Mesenchymal stem cell (in vitro differentiated cells and primary cell): ENCODE data around the gene EGLN1.

ENCODE experiments used
- DNase-seq: peaks from one replicate; pipeline ENCODE4 v3.0.0-alpha.2; 2013
- H2AFZ ChIP-seq: one replicate; pipeline ENCODE4 v1.6.1; 2013; ENCODE audit warnings: low read depth, mild to moderate bottlenecking, control low read depth, inconsistent platforms, low read length, moderate library complexity
- H2AK5ac ChIP-seq: 2 replicates; pipeline ENCODE4 v1.6.1; 2013; ENCODE audit warnings: low read length, moderate library complexity, mild to moderate bottlenecking, inconsistent platforms; ENCODE audit not compliant: severe bottlenecking
- H2BK120ac ChIP-seq: one replicate; pipeline ENCODE4 v1.6.1; 2013; ENCODE audit warnings: low read depth, mild to moderate bottlenecking, inconsistent platforms, low read length, moderate library complexity
- H2BK12ac ChIP-seq, 2 experiments: one replicate each; pipeline ENCODE4 v1.6.1; 2013; ENCODE audit warnings: inconsistent platforms in 2 of 2, low read length in 2 of 2, mild to moderate bottlenecking in 2 of 2, moderate library complexity in 2 of 2, control low read depth in 1 of 2
- H2BK15ac ChIP-seq: one replicate; pipeline ENCODE4 v1.6.1; 2013; ENCODE audit warnings: mild to moderate bottlenecking, low read depth, inconsistent platforms; ENCODE audit not compliant: poor library complexity, severe bottlenecking
- H2BK5ac ChIP-seq: 2 replicates; pipeline ENCODE4 v1.6.1; 2013; ENCODE audit warnings: low read depth, mild to moderate bottlenecking, low read length, control low read depth, inconsistent platforms; ENCODE audit not compliant: poor library complexity, severe bottlenecking
- H3K14ac ChIP-seq, 2 experiments: one replicate each; pipeline ENCODE4 v1.6.1; 2013; ENCODE audit warnings: inconsistent platforms in 2 of 2, low read length in 2 of 2, control low read depth in 1 of 2, mild to moderate bottlenecking in 1 of 2, moderate library complexity in 1 of 2
- H3K18ac ChIP-seq, 2 experiments: one replicate each; pipeline ENCODE4 v1.6.1; 2013; ENCODE audit warnings: inconsistent platforms in 2 of 2, low read length in 2 of 2, control low read depth in 1 of 2, low read depth in 1 of 2, mild to moderate bottlenecking in 1 of 2
- H3K23ac ChIP-seq, 2 experiments: one replicate each; pipeline ENCODE4 v1.6.1; 2013; ENCODE audit warnings: inconsistent platforms in 2 of 2, low read length in 2 of 2, mild to moderate bottlenecking in 2 of 2, moderate library complexity in 2 of 2, control low read depth in 1 of 2
- H3K27ac ChIP-seq: 2 replicates; pipeline ENCODE4 v1.5.1; 2013; ENCODE audit warnings: mild to moderate bottlenecking, moderate library complexity, low read length, control low read depth, inconsistent platforms; ENCODE audit not compliant: poor library complexity, severe bottlenecking
- H3K27me3 ChIP-seq, 2 experiments: 2 replicates each; pipeline versions ENCODE4 v1.6.1 to v1.7.0; 2013; ENCODE audit warnings: low read length in 2 of 2, mild to moderate bottlenecking in 2 of 2, moderate library complexity in 2 of 2, control low read depth in 1 of 2, inconsistent platforms in 1 of 2; ENCODE audit not compliant: control insufficient read depth in 1 of 2, insufficient read depth in 1 of 2
- H3K36me3 ChIP-seq, 2 experiments: 2 replicates each; pipeline versions ENCODE4 v1.6.1 to v1.7.0; 2013; ENCODE audit warnings: low read length in 2 of 2, control low read depth in 1 of 2, inconsistent platforms in 1 of 2, low read depth in 1 of 2, mild to moderate bottlenecking in 1 of 2; ENCODE audit not compliant: insufficient read depth in 2 of 2, control insufficient read depth in 1 of 2
- H3K4ac ChIP-seq, 2 experiments: one replicate each; pipeline ENCODE4 v1.6.1; 2013; ENCODE audit warnings: inconsistent platforms in 2 of 2, low read length in 2 of 2, mild to moderate bottlenecking in 2 of 2, moderate library complexity in 2 of 2, control low read depth in 1 of 2, low read depth in 1 of 2
- H3K4me1 ChIP-seq: 2 replicates; pipeline ENCODE4 v1.6.1; 2013; ENCODE audit warnings: low read depth, low read length, control low read depth; ENCODE audit not compliant: control insufficient read depth, insufficient read depth
- H3K4me2 ChIP-seq: 2 replicates; pipeline ENCODE4 v1.6.1; 2013; ENCODE audit warnings: low read length, mild to moderate bottlenecking, inconsistent platforms; ENCODE audit not compliant: poor library complexity, severe bottlenecking
- H3K4me3 ChIP-seq, 2 experiments: 2 replicates each; pipeline versions ENCODE4 v1.5.1 to v1.7.0; 2013; ENCODE audit warnings: low read length in 2 of 2, mild to moderate bottlenecking in 2 of 2, control low read depth in 1 of 2, low read depth in 1 of 2; ENCODE audit not compliant: insufficient read depth in 1 of 2
- H3K79me1 ChIP-seq: replicated peaks from 2 replicates; pipeline ENCODE4 v1.6.1; 2013; ENCODE audit warnings: mild to moderate bottlenecking, control low read depth, low read length, inconsistent platforms; ENCODE audit not compliant: poor library complexity, severe bottlenecking
- H3K9ac ChIP-seq: 2 replicates; pipeline ENCODE4 v1.7.0; 2013; ENCODE audit warnings: mild to moderate bottlenecking, low read length, moderate library complexity
- H3K9me3 ChIP-seq: 2 replicates; pipeline ENCODE4 v1.7.0; 2013; ENCODE audit warnings: mild to moderate bottlenecking, low read length; ENCODE audit not compliant: control insufficient read depth
- H4K8ac ChIP-seq: one replicate; pipeline ENCODE4 v1.6.1; 2013; ENCODE audit warnings: inconsistent platforms, mild to moderate bottlenecking, low read length, moderate library complexity
- H4K91ac ChIP-seq: one replicate; pipeline ENCODE4 v1.6.1; 2013; ENCODE audit warnings: mild to moderate bottlenecking, low read length, inconsistent platforms
- whole genome bisulfite sequencing: methylation state at CpG from one replicate; pipeline ENCODE4 v1.1.7; 2013; ENCODE audit warnings: mixed read lengths; 5-methylcytosine and 5-hydroxymethylcytosine counted together

Gene EGLN1

DNA sequence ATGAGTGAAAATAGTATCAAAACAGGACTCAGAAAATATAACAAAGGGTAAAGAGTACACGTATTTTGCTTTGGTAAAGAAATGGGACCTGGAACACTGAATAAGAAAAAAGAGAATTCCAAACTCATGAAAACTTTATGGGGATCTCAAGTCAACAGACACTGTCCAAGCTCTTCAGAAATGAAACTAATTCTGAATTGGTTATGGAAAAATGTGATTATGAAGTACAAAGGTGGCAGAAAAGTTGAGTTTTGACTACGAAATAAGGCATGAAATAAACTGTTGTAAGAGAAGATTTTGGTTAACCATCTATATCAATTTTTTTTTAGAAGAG lies 8.4 kb downstream of the EGLN1 start:
- Histone ChIP-seq H4K8ac (no peak overlapping the region), H3K4ac (no peak overlapping the region), H3K9me3 (no peaks in the 10 kb centered on the region), H3K79me1 (peaks cover 3% of the 10 kb centered on the region), H3K23ac (no peak overlapping the region), H3K27ac (no peak overlapping the region), H3K4me3 (no peak overlapping the region), H3K4me2 (no peak overlapping the region), H3K27me3 (no peaks in the 10 kb centered on the region), H2BK12ac (no peak overlapping the region), H2BK5ac (no peak overlapping the region), H3K36me3 (peaks cover 2 to 4% of the 10 kb centered on the region in 2 experiments), H3K14ac (no peak overlapping the region), H3K4me1 (peaks cover 4% of the 10 kb centered on the region), H2AFZ (no peak overlapping the region), H4K91ac (no peak overlapping the region), H3K18ac (no peak overlapping the region), H3K9ac (no peak overlapping the region), H2BK120ac (no peak overlapping the region), H2BK15ac (no peak overlapping the region), H2AK5ac (no peak overlapping the region)
- DNase-seq, result no peak
- WGBS, result 90% methylated on average over 1 of the region's 2 CpGs

DNA sequence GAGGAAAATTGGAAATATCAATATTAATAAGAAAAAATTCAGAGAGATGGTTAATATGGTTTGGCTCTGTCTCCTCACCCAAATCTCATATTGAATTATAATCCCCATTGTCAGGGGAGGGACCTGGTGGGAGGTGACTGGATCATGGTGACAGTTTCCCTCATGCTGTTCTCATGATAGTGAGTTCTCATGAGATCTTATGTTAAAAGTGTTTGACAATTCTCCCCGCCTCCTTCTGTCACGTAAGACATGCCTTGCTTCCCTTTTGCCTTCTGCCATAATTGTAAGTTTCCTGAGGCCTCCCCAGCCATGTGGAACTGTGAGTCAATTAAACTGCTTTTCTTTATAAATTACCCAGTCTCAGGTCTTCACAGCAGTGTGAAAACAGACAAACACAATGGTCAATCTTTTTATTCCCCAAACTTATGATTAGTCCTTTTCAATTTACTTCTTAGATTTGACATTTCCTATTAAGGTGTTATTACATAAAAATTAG lies 11.0 kb downstream of the EGLN1 start:
- no peaks in the 10 kb centered on the region for H3K27me3 ChIP-seq
- peaks cover 3% of the 10 kb centered on the region for H3K4me1 ChIP-seq
- no peak overlapping the region for H2BK12ac ChIP-seq
- no peak overlapping the region for H2BK120ac ChIP-seq
- no peak overlapping the region for H3K18ac ChIP-seq
- no peaks in the 10 kb centered on the region for H3K9me3 ChIP-seq
- no peak for DNase-seq
- H3K36me3 ChIP-seq, result peaks cover 2 to 4% of the 10 kb centered on the region in 2 experiments
- no peak overlapping the region for H3K14ac ChIP-seq
- H4K91ac ChIP-seq, result no peak overlapping the region
- no peak overlapping the region for H3K27ac ChIP-seq
- peaks cover 5% of the 10 kb centered on the region for H3K79me1 ChIP-seq
- WGBS, result 94% methylated on average over 2 of the region's 2 CpGs
- H3K4ac ChIP-seq, result no peak overlapping the region
- no peak overlapping the region for H3K9ac ChIP-seq
- no peak overlapping the region for H3K4me3 ChIP-seq
- no peak overlapping the region for H2AFZ ChIP-seq
- no peak overlapping the region for H3K23ac ChIP-seq
- no peak overlapping the region for H2AK5ac ChIP-seq
- no peak overlapping the region for H2BK5ac ChIP-seq
- no peak overlapping the region for H2BK15ac ChIP-seq
- H3K4me2 ChIP-seq, result no peak overlapping the region
- H4K8ac ChIP-seq, result no peak overlapping the region

DNA sequence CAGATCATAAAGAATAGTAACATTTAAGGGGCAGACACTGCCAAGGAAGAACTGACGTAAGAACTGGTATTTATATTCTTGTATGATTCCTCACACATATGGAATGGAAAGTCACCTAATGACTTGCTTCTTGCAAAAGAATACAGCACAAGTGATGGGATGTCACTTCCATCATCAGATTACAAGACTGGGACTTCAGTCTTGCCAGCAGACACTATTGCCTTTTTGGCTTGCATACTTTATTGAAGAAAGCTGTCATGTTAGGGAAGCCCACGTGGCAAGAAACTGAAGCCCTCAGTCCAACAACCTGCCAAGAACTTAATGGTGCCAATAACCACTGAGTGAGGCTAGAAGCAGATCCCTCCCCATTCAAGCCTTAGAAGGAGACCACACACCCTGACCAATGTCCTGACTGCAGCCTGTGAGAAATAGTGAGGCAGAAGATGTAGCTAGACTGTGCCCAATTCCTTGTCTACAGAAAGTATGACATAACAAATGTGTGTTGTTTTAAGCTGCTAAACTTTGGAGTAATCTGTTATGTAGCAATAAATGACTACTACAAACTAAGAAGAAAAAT lies 12.0 kb downstream of the EGLN1 start:
- no peaks in the 10 kb centered on the region for H3K9me3 ChIP-seq
- H3K4me2 ChIP-seq, result no peak overlapping the region
- no peak overlapping the region for H4K8ac ChIP-seq
- peaks cover 2 to 4% of the 10 kb centered on the region in 2 experiments for H3K36me3 ChIP-seq
- peaks cover 3% of the 10 kb centered on the region for H3K4me1 ChIP-seq
- no peak overlapping the region for H2BK120ac ChIP-seq
- no peak overlapping the region for H2AFZ ChIP-seq
- H2BK15ac ChIP-seq, result no peak overlapping the region
- H3K4me3 ChIP-seq, result no peak overlapping the region
- peaks cover 5% of the 10 kb centered on the region for H3K79me1 ChIP-seq
- H3K18ac ChIP-seq, result no peak overlapping the region
- no peak overlapping the region for H2AK5ac ChIP-seq
- H3K4ac ChIP-seq, result no peak overlapping the region
- DNase-seq, result no peak
- WGBS, result no CpG with 5 or more reads among the region's 2 CpGs
- H3K27me3 ChIP-seq, result no peaks in the 10 kb centered on the region
- H3K23ac ChIP-seq, result no peak overlapping the region
- H2BK12ac ChIP-seq, result no peak overlapping the region
- H3K9ac ChIP-seq, result no peak overlapping the region
- no peak overlapping the region for H3K27ac ChIP-seq
- no peak overlapping the region for H3K14ac ChIP-seq
- no peak overlapping the region for H2BK5ac ChIP-seq
- H4K91ac ChIP-seq, result no peak overlapping the region

DNA sequence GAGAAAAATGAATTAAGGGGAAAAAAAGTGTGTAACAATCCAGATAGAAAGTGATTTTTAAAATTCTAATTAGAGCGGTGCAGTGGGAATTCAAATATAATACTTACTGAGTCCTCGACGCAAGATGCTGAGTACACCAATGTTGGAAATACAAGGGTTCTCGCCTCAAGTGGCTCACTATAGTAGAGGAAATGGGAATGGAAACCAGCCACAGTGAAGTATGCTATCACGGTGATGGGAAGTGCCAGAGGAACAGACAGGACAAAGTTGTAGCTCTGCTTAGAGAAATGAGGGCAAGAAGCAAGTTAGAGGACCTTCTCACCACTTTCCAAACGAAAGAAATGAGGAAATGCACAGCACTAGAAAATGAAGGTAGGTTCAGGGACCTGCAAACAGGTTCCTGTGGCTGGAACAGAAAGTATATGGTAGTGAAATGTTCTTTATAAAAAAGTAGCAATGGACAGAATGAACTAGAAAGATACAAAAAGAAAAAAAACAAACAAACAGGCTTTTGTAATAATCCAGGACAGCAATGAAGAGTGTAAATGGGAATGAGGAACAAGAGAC lies 13.5 kb downstream of the EGLN1 start:
- Histone ChIP-seq H3K27me3 (no peaks in the 10 kb centered on the region), H4K91ac (no peak overlapping the region), H3K4me2 (no peak overlapping the region), H3K18ac (peak overlapping the region in 1 of 2 experiments; percentile 24), H2BK12ac (no peak overlapping the region), H3K9me3 (no peaks in the 10 kb centered on the region), H3K79me1 (peaks cover 3% of the 10 kb centered on the region), H2AK5ac (peak overlapping the region; percentile 74), H2AFZ (no peak overlapping the region), H2BK15ac (no peak overlapping the region), H3K14ac (no peak overlapping the region), H2BK5ac (no peak overlapping the region), H2BK120ac (no peak overlapping the region), H3K27ac (peak overlapping the region; percentile 56), H3K36me3 (peaks cover 2 to 4% of the 10 kb centered on the region in 2 experiments), H3K4ac (no peak overlapping the region), H3K4me3 (no peak overlapping the region), H3K23ac (no peak overlapping the region), H4K8ac (no peak overlapping the region), H3K9ac (peak overlapping the region; percentile 57), H3K4me1 (peaks cover 3% of the 10 kb centered on the region)
- WGBS, result 72% methylated on average over 6 of the region's 6 CpGs
- DNase-seq, result no peak
